ENCODE data around the gene SRD5A2.

The SRD5A2 gene

GRCh38 chr2:31553362-31553761 lies 27.4 kb downstream of the SRD5A2 start:
- no peaks in the 10 kb centered on the region for H3K9me3 ChIP-seq (ENCODE audit: insufficient read depth, low read length)
- no peak overlapping the region for H3K9ac ChIP-seq (ENCODE audit: low read length)
- no peaks in the 10 kb centered on the region for H3K27me3 ChIP-seq (ENCODE audit: low read length)
- no peaks in the 10 kb centered on the region for H3K9me2 ChIP-seq (replicated peaks; ENCODE audit: insufficient read depth, low read length)
- no peaks in the 10 kb centered on the region; the same call in 1 of the 2 replicates for H3K36me3 ChIP-seq (ENCODE audit: low read length)
- no peak overlapping the region for H3K4me3 ChIP-seq (ENCODE audit: insufficient read depth, low read length, poor library complexity, severe bottlenecking)
- H3F3A ChIP-seq (ENCODE audit: insufficient read depth): no peaks in the 10 kb centered on the region
- TF ChIP-seq EZH2phosphoT487 (conservative IDR thresholded peaks at IDR 0.05; ENCODE audit: low read length) (no peak), CTCF (IDR thresholded peaks at IDR 0.05; ENCODE audit: insufficient read depth, low read length, poor library complexity, severe bottlenecking) (no peak)
- H3K27ac ChIP-seq (ENCODE audit: low read depth, low read length): no peak overlapping the region
- H4K20me1 ChIP-seq (ENCODE audit: low read depth, low read length): no peaks in the 10 kb centered on the region
- no peak overlapping the region for H2AFZ ChIP-seq (ENCODE audit: low read depth, low read length, severe bottlenecking)
- no peaks in the 10 kb centered on the region for H3K79me2 ChIP-seq (ENCODE audit: insufficient read depth, low read length)
- H3K4me2 ChIP-seq (ENCODE audit: low read depth, low read length, poor library complexity, severe bottlenecking): no peak overlapping the region

- no peaks in the 10 kb centered on the region for H3K79me2 ChIP-seq (ENCODE audit: insufficient read depth, low read length)
- H3K9me3 ChIP-seq (ENCODE audit: insufficient read depth, low read length): no peaks in the 10 kb centered on the region
- H3K27me3 ChIP-seq (ENCODE audit: low read length): no peaks in the 10 kb centered on the region
- no peak overlapping the region for H2AFZ ChIP-seq (ENCODE audit: low read depth, low read length, severe bottlenecking)
- no peaks in the 10 kb centered on the region for H4K20me1 ChIP-seq (ENCODE audit: low read depth, low read length)
- TF ChIP-seq CTCF (IDR thresholded peaks at IDR 0.05; ENCODE audit: insufficient read depth, low read length, poor library complexity, severe bottlenecking): no peak
- no peak for TF ChIP-seq EZH2phosphoT487 (conservative IDR thresholded peaks at IDR 0.05; ENCODE audit: low read length)
- H3K27ac ChIP-seq (ENCODE audit: low read depth, low read length): no peak overlapping the region
- no peaks in the 10 kb centered on the region; the same call in 1 of the 2 replicates for H3K36me3 ChIP-seq (ENCODE audit: low read length)
- H3K9me2 ChIP-seq (replicated peaks; ENCODE audit: insufficient read depth, low read length): no peaks in the 10 kb centered on the region; the same call in 1 of the 2 replicates
- no peak overlapping the region for H3K9ac ChIP-seq (ENCODE audit: low read length)
- H3K4me3 ChIP-seq (ENCODE audit: insufficient read depth, low read length, poor library complexity, severe bottlenecking): no peak overlapping the region
- H3F3A ChIP-seq (ENCODE audit: insufficient read depth): no peaks in the 10 kb centered on the region
- H3K4me2 ChIP-seq (ENCODE audit: low read depth, low read length, poor library complexity, severe bottlenecking): no peak overlapping the region
Measured at GRCh38 chr2:31547485-31547884, 33.3 kb downstream of the SRD5A2 start.

GRCh38 chr2:31541853-31542252 lies 38.9 kb downstream of the SRD5A2 start:
- H3K9ac ChIP-seq (ENCODE audit: low read length): no peak overlapping the region
- H3K9me2 ChIP-seq (replicated peaks; ENCODE audit: insufficient read depth, low read length): no peaks in the 10 kb centered on the region; the same call in 1 of the 2 replicates
- TF ChIP-seq CTCF (IDR thresholded peaks at IDR 0.05; ENCODE audit: insufficient read depth, low read length, poor library complexity, severe bottlenecking): no peak
- H3K79me2 ChIP-seq (ENCODE audit: insufficient read depth, low read length): no peaks in the 10 kb centered on the region
- no peak overlapping the region for H3K4me3 ChIP-seq (ENCODE audit: insufficient read depth, low read length, poor library complexity, severe bottlenecking)
- H3K4me2 ChIP-seq (ENCODE audit: low read depth, low read length, poor library complexity, severe bottlenecking): no peak overlapping the region
- H3F3A ChIP-seq (ENCODE audit: insufficient read depth): no peaks in the 10 kb centered on the region
- H3K27ac ChIP-seq (ENCODE audit: low read depth, low read length): no peak overlapping the region
- no peaks in the 10 kb centered on the region for H4K20me1 ChIP-seq (ENCODE audit: low read depth, low read length)
- no peaks in the 10 kb centered on the region for H3K36me3 ChIP-seq (ENCODE audit: low read length)
- no peaks in the 10 kb centered on the region for H3K9me3 ChIP-seq (ENCODE audit: insufficient read depth, low read length)
- H2AFZ ChIP-seq (ENCODE audit: low read depth, low read length, severe bottlenecking): no peak overlapping the region
- no peaks in the 10 kb centered on the region for H3K27me3 ChIP-seq (ENCODE audit: low read length)
